CD4-positive, alpha-beta T cell (primary cell): ENCODE data around the gene IGFBPL1. TPM values are rescaled to one million over a fixed set of nuclear protein-coding genes. Genes with fewer than 3 reads are reported as not detected.
"Not testable (repeated sequence)": the region's sequence is repeated elsewhere in the genome, so short reads cannot be mapped to it uniquely, and the experiment has no call there.

Source experiments
- ATAC-seq: fragments of 200-7000 bp; cut with Tn5 transposase; one replicate; pipeline ENCODE4 v1.10.0; 2022; ENCODE audit warnings: mild to moderate bottlenecking; ENCODE audit not compliant: poor library complexity
- CTCF ChIA-PET: fragments of 350-600 bp; sonication (Branson Sonifier 250); formaldehyde crosslinking; loops from one replicate; lab custom pipeline; 2021; ENCODE audit warnings: antibody characterized with exemption, inconsistent platforms; lab: Charles Lee
- POLR2A ChIA-PET: fragments of 350-600 bp; sonication (Branson Sonifier 250); formaldehyde crosslinking; loops from one replicate; lab custom pipeline; 2021; ENCODE audit warnings: antibody characterized with exemption, inconsistent platforms; lab: Charles Lee
- DNase-seq, 14 experiments: peaks; one replicate each; pipeline ENCODE4 v3.0.0-alpha.2; 2013 to 2020; ENCODE audit warnings: mixed read lengths in 2 of 14
- H3K27ac ChIP-seq, 2 donors: one replicate each; pipeline versions ENCODE4 v1.5.1 to v1.7.0; 2013; ENCODE audit warnings: low read length in 2 of 2, low read depth in 1 of 2, mild to moderate bottlenecking in 1 of 2
- H3K27me3 ChIP-seq, 2 experiments: 1 replicate in 1 of 2; 2 replicates in 1 of 2; pipeline versions ENCODE4 v1.6.1 to v1.7.0; 2013; ENCODE audit warnings: low read length in 2 of 2, control low read depth in 1 of 2, mild to moderate bottlenecking in 1 of 2, moderate library complexity in 1 of 2; ENCODE audit not compliant: insufficient read depth in 2 of 2, control insufficient read depth in 1 of 2
- H3K36me3 ChIP-seq: one replicate; pipeline ENCODE4 v1.6.1; 2013; ENCODE audit warnings: low read length, control low read depth; ENCODE audit not compliant: insufficient read depth
- H3K4me1 ChIP-seq: one replicate; pipeline ENCODE4 v1.6.1; 2013; ENCODE audit warnings: low read length, control low read depth; ENCODE audit not compliant: insufficient read depth
- H3K4me3 ChIP-seq: one replicate; pipeline ENCODE4 v1.5.1; 2013; ENCODE audit warnings: mild to moderate bottlenecking, low read length, moderate library complexity
- H3K9me3 ChIP-seq, 2 experiments: 1 replicate in 1 of 2; 2 replicates in 1 of 2; pipeline versions ENCODE4 v1.6.1 to v1.7.0; 2013; ENCODE audit warnings: low read length in 2 of 2, mild to moderate bottlenecking in 2 of 2, control low read depth in 1 of 2, moderate library complexity in 1 of 2; ENCODE audit not compliant: control insufficient read depth in 1 of 2, insufficient read depth in 1 of 2
- H3K27ac Mint-ChIP-seq: one replicate; pipeline ENCODE4 v1.8.0; 2020; ENCODE audit warnings: mixed read lengths
- H3K27me3 Mint-ChIP-seq: one replicate; pipeline ENCODE4 v1.8.0; 2021; ENCODE audit warnings: mixed read lengths
- H3K36me3 Mint-ChIP-seq: one replicate; pipeline ENCODE4 v1.8.0; 2021; ENCODE audit warnings: low read depth, mixed read lengths
- H3K4me1 Mint-ChIP-seq: one replicate; pipeline ENCODE4 v1.8.0; 2021; ENCODE audit warnings: low read depth, mixed read lengths
- H3K4me3 Mint-ChIP-seq: one replicate; pipeline ENCODE4 v1.8.0; 2020; ENCODE audit warnings: mild to moderate bottlenecking, mixed read lengths
- H3K9me3 Mint-ChIP-seq: one replicate; pipeline ENCODE4 v1.8.0; 2020; ENCODE audit warnings: mixed read lengths
- CTCF ChIP-seq: fragments of 200-600 bp; IDR thresholded peaks from one replicate; pipeline ENCODE4 v1.8.0; 2022; ENCODE audit warnings: antibody characterized with exemption, mild to moderate bottlenecking
- intact Hi-C, 2 experiments: fragments of 100-400 bp; cut with DNase I in 1 of 2; cut with micrococcal nuclease in 1 of 2; formaldehyde crosslinking; loops; one replicate each; pipeline versions ENCODE4 v1.15.1 to v1.9.0; 2023 to 2025; cut with DNase I, micrococcal nuclease
- total RNA-seq, 174 experiments: library from RNA in 2 of 174; stranded (reverse) in 2 of 174; gene quantifications; one replicate each; pipeline ENCODE4 v1.2.3 and lab custom pipeline; 2021 to 2026

The IGFBPL1 gene
- total RNA-seq, 2 experiments from 2014 or later = not detected

- ChIA-PET CTCF (no interaction called here), POLR2A (no interaction called here)
- peaks cover 0 to 2% of the 10 kb centered on the region in 2 experiments for H3K27me3 ChIP-seq
- no peaks in the 10 kb centered on the region for H3K9me3 ChIP-seq
- Mint-ChIP-seq H3K9me3 (no peaks in the 10 kb centered on the region), H3K36me3 (no peaks in the 10 kb centered on the region), H3K27me3 (peaks cover 34% of the 10 kb centered on the region), H3K27ac (no peak overlapping the region), H3K4me3 (no peak overlapping the region), H3K4me1 (no peaks in the 10 kb centered on the region)
- H3K4me3 ChIP-seq = no peak overlapping the region
- H3K36me3 ChIP-seq = no peaks in the 10 kb centered on the region
- intact Hi-C loops = no loop called here
- DNase-seq (no peak), ATAC-seq (no peak)
- no peaks in the 10 kb centered on the region for H3K4me1 ChIP-seq
- no peak overlapping the region for H3K27ac ChIP-seq
- no peak for TF ChIP-seq CTCF
These were observed 18.5 kb downstream of the IGFBPL1 start for GRCh38 chr9:38405785-38406184.

GRCh38 chr9:38404314-38404713, 19.9 kb downstream of the IGFBPL1 start:
- ChIA-PET CTCF (no interaction called here), POLR2A (interaction anchor here (0.6 kb wide), 1 partner anchor 11 kb away, joined by 3 read pairs; no protein-coding TSS in a partner anchor)
- peaks cover 34% of the 10 kb centered on the region for H3K27me3 Mint-ChIP-seq
- H3K36me3 ChIP-seq = no peaks in the 10 kb centered on the region
- ATAC-seq = no peak
- no peaks in the 10 kb centered on the region for H3K36me3 Mint-ChIP-seq
- H3K27ac Mint-ChIP-seq = no peak overlapping the region
- no peaks in the 10 kb centered on the region for H3K9me3 ChIP-seq
- no peaks in the 10 kb centered on the region for H3K9me3 Mint-ChIP-seq
- DNase-seq = no peak
- H3K27me3 ChIP-seq = peaks cover 0 to 2% of the 10 kb centered on the region in 2 experiments
- intact Hi-C loops = no loop called here
- H3K4me3 ChIP-seq = no peak overlapping the region
- peaks cover 3% of the 10 kb centered on the region for H3K4me1 ChIP-seq
- H3K27ac ChIP-seq = no peak overlapping the region
- no peaks in the 10 kb centered on the region for H3K4me1 Mint-ChIP-seq
- H3K4me3 Mint-ChIP-seq = no peak overlapping the region
- no peak for TF ChIP-seq CTCF

- ChIA-PET POLR2A (no interaction called here), CTCF (no interaction called here)
- H3K36me3 Mint-ChIP-seq = peaks cover 16% of the 10 kb centered on the region
These were observed 22.3 kb downstream of the IGFBPL1 start for GRCh38 chr9:38401994-38402393.

GRCh38 chr9:38399191-38399590, 25.1 kb downstream of the IGFBPL1 start:
- intact Hi-C loops = loop anchor here in 1 of 2 experiments (2.0 kb wide), 1 partner anchor 314 kb away; no protein-coding TSS in a partner anchor
- H3K27ac ChIP-seq, H3K27me3 ChIP-seq, H3K4me3 Mint-ChIP-seq, H3K4me3 ChIP-seq, H3K27ac Mint-ChIP-seq, H3K9me3 Mint-ChIP-seq, H3K4me1 ChIP-seq, DNase-seq, POLR2A ChIA-PET, H3K4me1 Mint-ChIP-seq, ATAC-seq, CTCF ChIA-PET: not testable (repeated sequence)
- H3K9me3 ChIP-seq = peaks cover 0 to 17% of the 10 kb centered on the region in 2 experiments
- Mint-ChIP-seq H3K27me3 (peaks cover 19% of the 10 kb centered on the region), H3K36me3 (peaks cover 34% of the 10 kb centered on the region)
- peaks cover 15% of the 10 kb centered on the region for H3K36me3 ChIP-seq

More at GRCh38 chr9:38401994-38402393, 22.3 kb downstream of the IGFBPL1 start:
- peaks cover 34% of the 10 kb centered on the region for H3K27me3 Mint-ChIP-seq
- no peaks in the 10 kb centered on the region for H3K4me1 Mint-ChIP-seq
- Histone ChIP-seq H3K4me3 (no peak overlapping the region), H3K4me1 (peaks cover 3% of the 10 kb centered on the region), H3K36me3 (peaks cover 2% of the 10 kb centered on the region), H3K27me3 (peaks cover 0 to 2% of the 10 kb centered on the region in 2 experiments), H3K27ac (no peak overlapping the region), H3K9me3 (peaks cover 0 to under 1% of the 10 kb centered on the region in 2 experiments)
- no peak overlapping the region for H3K4me3 Mint-ChIP-seq
- DNase-seq (no peak), ATAC-seq (no peak)
- H3K9me3 Mint-ChIP-seq = no peaks in the 10 kb centered on the region
- no peak overlapping the region for H3K27ac Mint-ChIP-seq
- no peak for TF ChIP-seq CTCF
- intact Hi-C loops = loop anchor here in 1 of 2 experiments (2.0 kb wide), 1 partner anchor 489 kb away; no protein-coding TSS in a partner anchor
